ENCODE measurements around the gene SLC4A5. TPM values are rescaled to one million over a fixed set of nuclear protein-coding genes. Genes with fewer than 3 reads are reported as not detected.

SLC4A5 gene
- total RNA-seq, 4 donors from 2014 or later: 0.62 to 2.3 (median 1.2) TPM

- peak overlapping the region in 1 of 4 donors; percentile 21 for H3K4me3 ChIP-seq
- H3K9me3 ChIP-seq: no peaks in the 10 kb centered on the region
- H3K4me1 ChIP-seq: peaks cover 11 to 59% (median 39%) of the 10 kb centered on the region in 3 donors
- peak overlapping the region; percentile 60 to 90 (median 80) for H3K27ac ChIP-seq
- intact Hi-C loops (cut with DNase I): no loop called here
- no peak for TF ChIP-seq CTCF (IDR thresholded peaks at IDR 0.05)
- TF ChIP-seq POLR2A (IDR thresholded peaks at IDR 0.05): no peak
- no peaks in the 10 kb centered on the region for H3K27me3 ChIP-seq
- H3K36me3 ChIP-seq: peaks cover 3 to 45% (median 9%) of the 10 kb centered on the region in 3 donors
- WGBS, 2 donors: 31 to 43% methylated on average over 6 of the region's 6 CpGs
- DNase-seq: no peak
These were observed 137.0 kb downstream of the SLC4A5 start for GRCh38 chr2:74206180-74206688.

- peaks cover 11 to 65% (median 45%) of the 10 kb centered on the region in 3 donors for H3K4me1 ChIP-seq
- H3K4me3 ChIP-seq: peak overlapping the region in 1 of 4 donors; percentile 21
- H3K27me3 ChIP-seq: no peaks in the 10 kb centered on the region
- TF ChIP-seq POLR2A (IDR thresholded peaks at IDR 0.05) (no peak), CTCF (IDR thresholded peaks at IDR 0.05) (no peak)
- H3K9me3 ChIP-seq: no peaks in the 10 kb centered on the region
- H3K36me3 ChIP-seq: peaks cover 3 to 38% (median 5%) of the 10 kb centered on the region in 3 donors
- H3K27ac ChIP-seq: peak overlapping the region; percentile 60 to 90 (median 80)
- DNase-seq: no peak
- 31 to 42% methylated on average over 3 to 6 of the region's 6 CpGs for WGBS, 2 donors
- intact Hi-C loops (cut with DNase I): no loop called here
These were observed 137.6 kb downstream of the SLC4A5 start for GRCh38 chr2:74205596-74205995.

GRCh38 chr2:74205113-74205512, 138.1 kb downstream of the SLC4A5 start:
- H3K27ac ChIP-seq: peak overlapping the region; percentile 60 to 90 (median 80)
- WGBS, 2 donors: 75 to 86% methylated on average over 5 of the region's 5 CpGs

GRCh38 chr2:74204436-74204835, 138.8 kb downstream of the SLC4A5 start:
- Histone ChIP-seq H3K36me3 (peaks cover 0 to 27% (median 3%) of the 10 kb centered on the region in 3 donors), H3K9me3 (no peaks in the 10 kb centered on the region), H3K4me3 (no peak overlapping the region), H3K4me1 (peaks cover 11 to 77% (median 54%) of the 10 kb centered on the region in 3 donors), H3K27me3 (no peaks in the 10 kb centered on the region), H3K27ac (peak overlapping the region in 3 of 4 donors; percentile 21 to 90 (median 81))
- TF ChIP-seq POLR2A (IDR thresholded peaks at IDR 0.05) (no peak), CTCF (IDR thresholded peaks at IDR 0.05) (no peak)
- WGBS, 2 donors: 84 to 91% methylated on average over 3 of the region's 3 CpGs
- intact Hi-C loops (cut with DNase I): no loop called here
- no peak for DNase-seq

More at GRCh38 chr2:74205113-74205512, 138.1 kb downstream of the SLC4A5 start:
- no peak overlapping the region for H3K4me3 ChIP-seq
- H3K4me1 ChIP-seq: peaks cover 11 to 70% (median 48%) of the 10 kb centered on the region in 3 donors
- H3K9me3 ChIP-seq: no peaks in the 10 kb centered on the region
- H3K27me3 ChIP-seq: no peaks in the 10 kb centered on the region
- H3K36me3 ChIP-seq: peaks cover 3 to 34% (median 5%) of the 10 kb centered on the region in 3 donors
- no peak for TF ChIP-seq CTCF (IDR thresholded peaks at IDR 0.05)
- TF ChIP-seq POLR2A (IDR thresholded peaks at IDR 0.05): no peak
- intact Hi-C loops (cut with DNase I): no loop called here
- no peak for DNase-seq

- no peak for TF ChIP-seq CTCF (IDR thresholded peaks at IDR 0.05)
- no peak for TF ChIP-seq POLR2A (IDR thresholded peaks at IDR 0.05)
- peak overlapping the region in 1 of 4 donors; percentile 91 for H3K4me3 ChIP-seq
- H3K36me3 ChIP-seq: no peaks in the 10 kb centered on the region
- WGBS, 2 donors: 10 to 25% methylated on average over 1 of the region's 1 CpG
- no peak for DNase-seq
- no peaks in the 10 kb centered on the region for H3K27me3 ChIP-seq
- H3K4me1 ChIP-seq: peaks cover 6 to 84% (median 55%) of the 10 kb centered on the region in 3 donors
- intact Hi-C loops (cut with DNase I): no loop called here
- no peaks in the 10 kb centered on the region for H3K9me3 ChIP-seq
- peak overlapping the region in 3 of 4 donors; percentile 7 to 92 (median 72) for H3K27ac ChIP-seq
These were observed 141.6 kb downstream of the SLC4A5 start for GRCh38 chr2:74201596-74201995.

Measured in esophagus squamous epithelium (tissue), 5 donors.